ENCODE measurements around the gene PRKCI.

GRCh38 chr3:170189398-170190256 lies 32.6 kb upstream of the PRKCI start:
- TF ChIP-seq POLR2AphosphoS5 (IDR thresholded peaks at IDR 0.05) (no peak), CTCF (IDR thresholded peaks at IDR 0.05) (no peak), POLR2A (IDR thresholded peaks at IDR 0.05) (no peak)

Measured in suprapubic skin (tissue), 4 donors.